ENCODE results near the gene HSPA6.
"Not testable (repeated sequence)": the region's sequence is repeated elsewhere in the genome, so short reads cannot be mapped to it uniquely, and the experiment has no call there.

DNA sequence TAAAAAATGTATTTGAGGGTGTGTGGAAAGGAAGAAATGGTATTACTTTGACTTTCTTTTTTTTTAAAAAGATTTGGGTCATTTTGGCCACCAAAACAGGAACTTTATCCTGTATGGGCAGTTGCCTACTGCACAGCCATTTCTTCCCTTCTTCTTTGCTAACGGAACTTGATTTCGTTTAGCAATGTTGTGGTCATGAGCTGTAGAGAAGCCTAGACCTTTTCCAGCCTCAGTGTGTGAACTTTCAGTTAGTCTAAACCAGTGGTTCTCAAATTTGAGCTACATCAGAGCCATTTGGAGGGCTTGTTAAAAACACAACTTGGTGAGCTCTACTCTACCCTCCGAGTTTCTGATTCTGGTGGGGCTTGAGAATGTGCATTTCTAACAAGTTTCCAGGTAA lies 38.1 kb downstream of the HSPA6 start:
- not testable (repeated sequence) for TF ChIP-seq POLR2A (IDR thresholded peaks at IDR 0.05; ENCODE audit: low read depth, low read length); TAF1 (IDR thresholded peaks at IDR 0.05; ENCODE audit: borderline replicate concordance, low read depth, low read length); POLR2AphosphoS5 (IDR thresholded peaks at IDR 0.05; ENCODE audit: low read depth, low read length)

Measured in GM12892 (cell line).